SK-N-SH (cell line): Measurements from ENCODE around the gene SEMA4D. TPM values are rescaled to one million over a fixed set of nuclear protein-coding genes. Genes with fewer than 3 reads are reported as not detected.

Experiments used
- CTCF ChIA-PET: fragments of 300-600, 350-600 bp; formaldehyde crosslinking; extraction: SDS; loops from one replicate; lab custom pipeline; 2021; lab: Yijun Ruan, JAX
- POLR2A ChIA-PET: fragments of 350-600 bp; sonication (Branson Sonifier 250); formaldehyde crosslinking; extraction: SDS; loops from one replicate; lab custom pipeline; 2020; ENCODE audit warnings: antibody characterized with exemption, inconsistent platforms; lab: Yijun Ruan, JAX
- DNase-seq: peaks from one replicate; pipeline ENCODE4 v3.0.0; 2012
- H2AFZ ChIP-seq: fragments of 200-600 bp; sonication (generic); 2 replicates; pipeline ENCODE4 v1.8.1; 2016; ENCODE audit warnings: antibody characterized with exemption, mild to moderate bottlenecking, low read depth
- H3F3A ChIP-seq: fragments of 200-600 bp; sonication (generic); replicated peaks from 2 replicates; pipeline ENCODE3; 2016; ENCODE audit warnings: antibody characterized with exemption, mild to moderate bottlenecking; ENCODE audit not compliant: insufficient read depth
- H3K27ac ChIP-seq, 2 experiments: fragments of 200-500 bp in 1 of 2; fragments of 200-600 bp in 1 of 2; sonication (Bioruptor generic) in 1 of 2; sonication (generic), shearing (Covaris generic) in 1 of 2; 2 replicates each; pipeline versions ENCODE4 v1.5.1 to v1.6.1; 2014 to 2016; ENCODE audit warnings: low read depth in 2 of 2, inconsistent platforms in 1 of 2, low read length in 1 of 2, mild to moderate bottlenecking in 1 of 2, mixed read lengths in 1 of 2
- H3K27me3 ChIP-seq: fragments of 200-600 bp; sonication (generic), shearing (Covaris generic); 2 replicates; pipeline ENCODE4 v1.6.1; 2016; ENCODE audit warnings: mixed run types; ENCODE audit not compliant: insufficient read depth
- H3K36me3 ChIP-seq, 2 experiments: fragments of 200-500 bp in 1 of 2; fragments of 200-600 bp in 1 of 2; sonication (Bioruptor generic) in 1 of 2; sonication (generic) in 1 of 2; replicated peaks in 1 of 2; 2 replicates each; pipeline versions ENCODE3 to v1.5.1; 2014 to 2016; ENCODE audit warnings: low read length in 1 of 2, mild to moderate bottlenecking in 1 of 2; ENCODE audit not compliant: insufficient read depth in 2 of 2, control insufficient read depth in 1 of 2
- H3K4me1 ChIP-seq, 2 experiments: fragments of 200-500 bp in 1 of 2; fragments of 200-600 bp in 1 of 2; sonication (Bioruptor generic) in 1 of 2; sonication (generic), shearing (Covaris generic) in 1 of 2; 2 replicates each; pipeline versions ENCODE4 v1.5.1 to v1.6.1; 2014 to 2016; ENCODE audit warnings: low read depth in 1 of 2, low read length in 1 of 2, mixed run types in 1 of 2; ENCODE audit not compliant: insufficient read depth in 2 of 2, control insufficient read depth in 1 of 2
- H3K4me2 ChIP-seq: fragments of 200-600 bp; sonication (generic), shearing (Covaris generic); 2 replicates; pipeline ENCODE4 v1.6.1; 2017; ENCODE audit warnings: mixed run types
- H3K4me3 ChIP-seq, 2 experiments: fragments of 200-500 bp in 1 of 2; fragments of 200-600 bp in 1 of 2; sonication (Bioruptor generic) in 1 of 2; sonication (generic), shearing (Covaris generic) in 1 of 2; 2 replicates each; pipeline versions ENCODE4 v1.5.1 to v1.8.1; 2014 to 2016; ENCODE audit warnings: low read depth in 2 of 2, inconsistent platforms in 1 of 2, low read length in 1 of 2, mild to moderate bottlenecking in 1 of 2, mixed read lengths in 1 of 2, moderate library complexity in 1 of 2
- H3K79me2 ChIP-seq: fragments of 200-600 bp; sonication (generic); 2 replicates; pipeline ENCODE4 v1.8.1; 2017; ENCODE audit warnings: mild to moderate bottlenecking; ENCODE audit not compliant: insufficient read depth
- H3K9ac ChIP-seq: fragments of 200-600 bp; sonication (generic); 2 replicates; pipeline ENCODE4 v1.6.1; 2017; ENCODE audit warnings: mixed run types
- H3K9me2 ChIP-seq: fragments of 200-600 bp; sonication (generic); 2 replicates; pipeline ENCODE4 v1.6.1; 2017; ENCODE audit warnings: mixed run types
- H3K9me3 ChIP-seq: fragments of 200-600 bp; sonication (generic); 2 replicates; pipeline ENCODE4 v1.6.1; 2017; ENCODE audit warnings: mixed run types, mild to moderate bottlenecking, moderate library complexity
- H4K20me1 ChIP-seq: fragments of 200-600 bp; sonication (generic); 2 replicates; pipeline ENCODE4 v1.6.1; 2017; ENCODE audit warnings: mild to moderate bottlenecking, mixed run types; ENCODE audit not compliant: insufficient read depth
- CHD2 ChIP-seq: fragments of 150-350 bp; IDR thresholded peaks from 2 replicates; pipeline ENCODE4 v1.6.1; 2018; ENCODE audit warnings: low read length; ENCODE audit not compliant: partially characterized antibody
- ELF1 ChIP-seq: IDR thresholded peaks from 2 replicates; pipeline ENCODE4 v1.4.0; 2012
- EP300 ChIP-seq, 2 experiments: IDR thresholded peaks; 2 replicates each; pipeline versions ENCODE4 v1.4.0 to v1.6.1; 2012; ENCODE audit warnings: borderline replicate concordance in 1 of 2, low read depth in 1 of 2, low read length in 1 of 2
- FOXJ3 ChIP-seq: sonication (generic); formaldehyde crosslinking; IDR thresholded peaks from 2 replicates; pipeline ENCODE4 v1.5.1; 2020; ENCODE audit warnings: mild to moderate bottlenecking, missing genetic modification reagents
- FOXM1 ChIP-seq: IDR thresholded peaks from 2 replicates; pipeline ENCODE4 v1.4.0; 2012; ENCODE audit warnings: low read depth, mild to moderate bottlenecking
- GABPA ChIP-seq: IDR thresholded peaks from 2 replicates; pipeline ENCODE4 v1.4.0; 2012; ENCODE audit warnings: low read depth, mild to moderate bottlenecking
- GATA2 ChIP-seq: sonication (generic); formaldehyde crosslinking; IDR thresholded peaks from 2 replicates; pipeline ENCODE4 v1.5.0; 2020; ENCODE audit warnings: mild to moderate bottlenecking, missing genetic modification reagents
- JUND ChIP-seq: IDR thresholded peaks from 2 replicates; pipeline ENCODE4 v1.4.0; 2012
- MXI1 ChIP-seq: IDR thresholded peaks from 2 replicates; pipeline ENCODE4 v1.6.1; 2012; ENCODE audit warnings: mild to moderate bottlenecking, low read depth, low read length, improper control_type of control experiment
- POLR2AphosphoS5 ChIP-seq: IDR thresholded peaks from 2 replicates; pipeline ENCODE4 v1.6.1; 2012; ENCODE audit warnings: low read depth, low read length
- RAD21 ChIP-seq: IDR thresholded peaks from 2 replicates; pipeline ENCODE4 v1.6.1; 2012; ENCODE audit warnings: mild to moderate bottlenecking, low read length
- RCOR1 ChIP-seq: fragments of 150-350 bp; IDR thresholded peaks from 2 replicates; pipeline ENCODE4 v1.6.1; 2017; ENCODE audit warnings: antibody characterized with exemption, low read length
- RFX5 ChIP-seq: IDR thresholded peaks from 2 replicates; pipeline ENCODE4 v1.6.1; 2012; ENCODE audit warnings: mild to moderate bottlenecking, improper control_type of control experiment, low read length
- RXRA ChIP-seq: IDR thresholded peaks from 2 replicates; pipeline ENCODE4 v1.4.0; 2012; ENCODE audit warnings: low read depth, mild to moderate bottlenecking, borderline replicate concordance
- SIN3A ChIP-seq: IDR thresholded peaks from 2 replicates; pipeline ENCODE4 v1.6.1; 2012; ENCODE audit warnings: low read depth, mild to moderate bottlenecking, low read length, moderate library complexity, borderline replicate concordance
- SMC3 ChIP-seq: IDR thresholded peaks from 2 replicates; pipeline ENCODE4 v1.6.1; 2012; ENCODE audit warnings: low read depth, low read length, improper control_type of control experiment
- TAF1 ChIP-seq: IDR thresholded peaks from 2 replicates; pipeline ENCODE4 v1.6.1; 2012; ENCODE audit warnings: low read depth, mild to moderate bottlenecking, low read length, moderate library complexity, borderline replicate concordance
- TCF12 ChIP-seq: IDR thresholded peaks from 2 replicates; pipeline ENCODE4 v1.4.0; 2012
- YY1 ChIP-seq: IDR thresholded peaks from 2 replicates; pipeline ENCODE4 v1.4.0; 2012; ENCODE audit warnings: low read depth, mild to moderate bottlenecking
- WGBS: methylation state at CpG from one replicate; pipeline ENCODE4 v1.1.6; 2017; ENCODE audit warnings: low lambda C conversion rate; 5-methylcytosine and 5-hydroxymethylcytosine counted together
- polyA plus RNA-seq, 3 experiments: library from polyadenylated mRNA; depleted of rRNA; stranded (reverse); fragments of >200 nt; gene quantifications; 2 replicates each; pipeline ENCODE4 v1.2.3, GENCODE V29; 2012
- TF ChIP-seq, protein P1 (sequence below): IDR thresholded peaks from 2 replicates; pipeline ENCODE4 v1.4.0; 2012; ENCODE audit warnings: low read depth, borderline replicate concordance
- TF ChIP-seq, protein P2 (sequence below): fragments of 150-350 bp; IDR thresholded peaks from 2 replicates; pipeline ENCODE4 v1.6.1; 2016; ENCODE audit warnings: mild to moderate bottlenecking, low read depth, low read length
- TF ChIP-seq, protein P3 (sequence below): IDR thresholded peaks from 2 replicates; pipeline ENCODE4 v1.4.0; 2012; ENCODE audit warnings: low read depth
- TF ChIP-seq, protein P4 (sequence below): IDR thresholded peaks from 2 replicates; pipeline ENCODE4; 2012
- TF ChIP-seq, protein P5 (sequence below): fragments of 150-350 bp; IDR thresholded peaks from 2 replicates; pipeline ENCODE4 v1.6.1; 2017; ENCODE audit warnings: antibody characterized with exemption, low read length, low read depth, borderline replicate concordance

SEMA4D gene
- polyA plus RNA-seq, 1 of the 3 experiments (the other 2 are of a cell fraction) = 4.8 TPM

DNA sequence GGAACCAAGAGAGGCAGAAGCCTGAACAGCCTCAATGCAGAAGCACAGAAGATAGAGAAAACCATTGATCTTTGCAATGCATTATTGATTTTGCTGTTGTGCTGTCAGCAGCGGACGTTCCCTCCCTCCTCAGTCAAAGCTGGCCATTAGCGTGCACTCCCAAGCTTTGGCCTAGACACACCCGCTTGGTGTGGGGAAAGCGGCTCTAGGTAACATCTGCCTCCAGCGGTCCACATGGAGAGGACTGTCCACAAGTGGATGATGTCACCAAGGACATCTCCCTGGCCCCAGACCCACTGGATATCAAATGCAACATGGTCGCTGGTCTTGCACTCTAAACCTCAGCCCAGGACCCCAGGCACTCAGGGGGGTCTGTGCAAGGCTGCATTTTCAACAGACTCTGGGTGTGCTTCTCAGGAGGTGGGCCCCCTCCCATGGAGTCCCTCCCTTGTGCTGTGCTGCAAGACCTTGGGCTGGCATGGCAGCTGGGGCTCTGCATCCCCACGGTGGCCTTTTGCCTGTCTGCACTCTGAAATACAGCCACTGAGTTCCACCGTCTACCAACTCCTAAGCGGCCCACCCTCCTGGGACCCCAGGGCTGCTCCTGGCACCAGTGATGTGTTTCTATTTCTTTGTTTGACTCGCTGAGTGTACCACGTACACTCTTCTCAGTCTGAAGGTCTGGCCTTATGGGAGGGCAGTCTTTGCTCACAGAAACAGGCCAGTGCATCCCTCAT lies 1.9 kb downstream of the SEMA4D start:
- Histone ChIP-seq H3K27ac (no peak overlapping the region; a peak in 1 of 4 replicates), H3K9me3 (no peaks in the 10 kb centered on the region), H3K79me2 (no peaks in the 10 kb centered on the region), H3K4me3 (peak overlapping the region in 1 of 2 experiments; percentile 80; a peak in 1 of 4 replicates), H3K4me2 (no peak overlapping the region), H3F3A (no peaks in the 10 kb centered on the region), H4K20me1 (no peaks in the 10 kb centered on the region), H3K4me1 (peaks cover 0 to 48% of the 10 kb centered on the region in 2 experiments; a peak in 1 of 4 replicates), H3K27me3 (no peaks in the 10 kb centered on the region; the same call in 1 of the 2 replicates)
- CTCF ChIA-PET = interaction anchor here (1.1 to 1.2 kb wide), 2 partner anchors 67 to 149 kb away, joined by 3 read pairs; no protein-coding TSS in a partner anchor
- DNase-seq = no peak
- TF ChIP-seq POLR2AphosphoS5 (no peak), CHD2 (no peak), RCOR1 (no peak), FOXJ3 (CRISPR knock-in tag) (no peak), JUND (no peak), RXRA (no peak), RAD21 (no peak), RFX5 (no peak), MXI1 (no peak), EP300 (IDR thresholded peaks at IDR 0.05; ENCODE audit: borderline replicate concordance in 1 of 2, low read depth in 1 of 2, low read length in 1 of 2) (no peak)
- TF ChIP-seq, protein P1, sequence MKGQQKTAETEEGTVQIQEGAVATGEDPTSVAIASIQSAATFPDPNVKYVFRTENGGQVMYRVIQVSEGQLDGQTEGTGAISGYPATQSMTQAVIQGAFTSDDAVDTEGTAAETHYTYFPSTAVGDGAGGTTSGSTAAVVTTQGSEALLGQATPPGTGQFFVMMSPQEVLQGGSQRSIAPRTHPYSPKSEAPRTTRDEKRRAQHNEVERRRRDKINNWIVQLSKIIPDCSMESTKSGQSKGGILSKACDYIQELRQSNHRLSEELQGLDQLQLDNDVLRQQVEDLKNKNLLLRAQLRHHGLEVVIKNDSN = no peak
- TF ChIP-seq, protein P2, sequence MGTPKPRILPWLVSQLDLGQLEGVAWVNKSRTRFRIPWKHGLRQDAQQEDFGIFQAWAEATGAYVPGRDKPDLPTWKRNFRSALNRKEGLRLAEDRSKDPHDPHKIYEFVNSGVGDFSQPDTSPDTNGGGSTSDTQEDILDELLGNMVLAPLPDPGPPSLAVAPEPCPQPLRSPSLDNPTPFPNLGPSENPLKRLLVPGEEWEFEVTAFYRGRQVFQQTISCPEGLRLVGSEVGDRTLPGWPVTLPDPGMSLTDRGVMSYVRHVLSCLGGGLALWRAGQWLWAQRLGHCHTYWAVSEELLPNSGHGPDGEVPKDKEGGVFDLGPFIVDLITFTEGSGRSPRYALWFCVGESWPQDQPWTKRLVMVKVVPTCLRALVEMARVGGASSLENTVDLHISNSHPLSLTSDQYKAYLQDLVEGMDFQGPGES = no peak
- TF ChIP-seq, protein P3, sequence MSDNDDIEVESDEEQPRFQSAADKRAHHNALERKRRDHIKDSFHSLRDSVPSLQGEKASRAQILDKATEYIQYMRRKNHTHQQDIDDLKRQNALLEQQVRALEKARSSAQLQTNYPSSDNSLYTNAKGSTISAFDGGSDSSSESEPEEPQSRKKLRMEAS = no peak
- TF ChIP-seq, protein P4, sequence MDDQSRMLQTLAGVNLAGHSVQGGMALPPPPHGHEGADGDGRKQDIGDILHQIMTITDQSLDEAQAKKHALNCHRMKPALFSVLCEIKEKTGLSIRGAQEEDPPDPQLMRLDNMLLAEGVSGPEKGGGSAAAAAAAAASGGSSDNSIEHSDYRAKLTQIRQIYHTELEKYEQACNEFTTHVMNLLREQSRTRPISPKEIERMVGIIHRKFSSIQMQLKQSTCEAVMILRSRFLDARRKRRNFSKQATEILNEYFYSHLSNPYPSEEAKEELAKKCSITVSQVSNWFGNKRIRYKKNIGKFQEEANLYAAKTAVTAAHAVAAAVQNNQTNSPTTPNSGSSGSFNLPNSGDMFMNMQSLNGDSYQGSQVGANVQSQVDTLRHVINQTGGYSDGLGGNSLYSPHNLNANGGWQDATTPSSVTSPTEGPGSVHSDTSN = no peak
- TF ChIP-seq, all 33 proteins: peak for 0
- 98% methylated on average over 10 of the region's 12 CpGs for WGBS
- Histone ChIP-seq H3K9ac (no peak overlapping the region), H3K36me3 (no peaks in the 10 kb centered on the region), H3K9me2 (no peaks in the 10 kb centered on the region), H2AFZ (no peak overlapping the region)
- POLR2A ChIA-PET = no interaction called here

DNA sequence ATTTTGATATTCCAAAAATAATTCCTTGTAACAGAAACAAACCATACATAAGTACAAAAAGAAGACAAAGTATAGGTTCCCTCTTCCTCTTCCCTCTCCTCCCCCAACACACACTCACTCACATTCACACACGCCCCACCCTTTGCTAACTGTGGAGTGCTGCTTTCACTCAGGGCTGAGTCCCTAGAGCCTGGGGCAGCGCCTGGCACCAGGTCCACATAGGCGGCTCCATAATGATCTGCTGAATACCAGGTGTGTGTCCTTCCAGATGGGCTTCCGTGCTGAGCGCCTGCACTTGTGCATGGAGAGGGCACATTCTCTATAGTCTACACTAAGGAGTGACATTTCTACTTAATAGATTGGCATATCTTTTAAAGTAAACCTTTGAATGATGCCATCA lies 3.7 kb downstream of the SEMA4D start:
- 89% methylated on average over 2 of the region's 5 CpGs for WGBS
- CTCF ChIA-PET = no interaction called here
- TF ChIP-seq RCOR1 = no peak
- TF ChIP-seq TCF12 = no peak
- no peak for TF ChIP-seq FOXM1
- TF ChIP-seq YY1 = no peak
- TF ChIP-seq EP300 (IDR thresholded peaks at IDR 0.05; ENCODE audit: borderline replicate concordance in 1 of 2, low read depth in 1 of 2, low read length in 1 of 2) = no peak
- no peak for TF ChIP-seq GATA2 (CRISPR knock-in tag)
- no peak for TF ChIP-seq TAF1
- TF ChIP-seq SIN3A = no peak
- no peak for TF ChIP-seq ELF1
- TF ChIP-seq, protein P5, sequence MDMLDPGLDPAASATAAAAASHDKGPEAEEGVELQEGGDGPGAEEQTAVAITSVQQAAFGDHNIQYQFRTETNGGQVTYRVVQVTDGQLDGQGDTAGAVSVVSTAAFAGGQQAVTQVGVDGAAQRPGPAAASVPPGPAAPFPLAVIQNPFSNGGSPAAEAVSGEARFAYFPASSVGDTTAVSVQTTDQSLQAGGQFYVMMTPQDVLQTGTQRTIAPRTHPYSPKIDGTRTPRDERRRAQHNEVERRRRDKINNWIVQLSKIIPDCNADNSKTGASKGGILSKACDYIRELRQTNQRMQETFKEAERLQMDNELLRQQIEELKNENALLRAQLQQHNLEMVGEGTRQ = no peak
- no peak for TF ChIP-seq MXI1
- no peak for TF ChIP-seq RXRA
- TF ChIP-seq RAD21 = no peak
- no peak for TF ChIP-seq GABPA
- no peak for TF ChIP-seq SMC3

More for the DNA sequence above, 3.7 kb downstream of the SEMA4D start:
- Histone ChIP-seq H3K36me3 (no peaks in the 10 kb centered on the region), H3K79me2 (no peaks in the 10 kb centered on the region), H4K20me1 (no peaks in the 10 kb centered on the region), H2AFZ (no peak overlapping the region), H3F3A (no peaks in the 10 kb centered on the region), H3K4me2 (no peak overlapping the region), H3K9me2 (no peaks in the 10 kb centered on the region), H3K27ac (no peak overlapping the region; a peak in 1 of 4 replicates), H3K9me3 (no peaks in the 10 kb centered on the region), H3K9ac (no peak overlapping the region), H3K4me1 (peaks cover 0 to 48% of the 10 kb centered on the region in 2 experiments; a peak in 1 of 4 replicates), H3K4me3 (no peak overlapping the region), H3K27me3 (no peaks in the 10 kb centered on the region)
- POLR2A ChIA-PET = no interaction called here
- no peak for DNase-seq
